ENCODE measurements around the gene KCNJ10. TPM values are rescaled to one million over a fixed set of nuclear protein-coding genes. Genes with fewer than 3 reads are reported as not detected.

KCNJ10 gene
- total RNA-seq, 1 experiment from 2014 or later = 0.12 TPM

- DNase-seq (ENCODE audit: low read depth) = peak; percentile 15
Observed at GRCh38 chr1:159991513-159991912, 78.4 kb downstream of the KCNJ10 start.

GRCh38 chr1:159990005-159990404 lies 80.0 kb downstream of the KCNJ10 start:
- DNase-seq (ENCODE audit: low read depth) = no peak

DNA sequence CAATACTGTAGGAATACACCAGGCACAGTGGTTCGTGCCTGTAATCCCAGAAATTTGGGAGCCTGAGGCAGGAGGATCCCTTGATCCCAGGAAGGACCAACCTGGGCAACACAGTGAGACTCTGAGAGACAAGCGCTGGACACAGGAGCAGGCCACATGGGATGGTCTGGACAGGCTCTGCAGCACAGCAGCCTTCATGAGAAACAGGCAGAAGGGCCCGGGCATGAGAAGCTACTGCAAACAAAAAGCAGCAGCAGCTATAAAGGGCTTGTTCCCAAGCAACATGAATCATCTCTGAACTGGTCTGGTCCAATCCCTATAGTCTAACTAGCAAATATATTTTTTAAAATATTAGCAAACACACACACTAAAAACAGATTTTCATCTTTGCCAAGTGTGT lies 80.4 kb downstream of the KCNJ10 start:
- no peak for DNase-seq (ENCODE audit: low read depth)

- no peak for DNase-seq (ENCODE audit: low read depth)
Observed at GRCh38 chr1:159988006-159988405, 82.0 kb downstream of the KCNJ10 start.

DNA sequence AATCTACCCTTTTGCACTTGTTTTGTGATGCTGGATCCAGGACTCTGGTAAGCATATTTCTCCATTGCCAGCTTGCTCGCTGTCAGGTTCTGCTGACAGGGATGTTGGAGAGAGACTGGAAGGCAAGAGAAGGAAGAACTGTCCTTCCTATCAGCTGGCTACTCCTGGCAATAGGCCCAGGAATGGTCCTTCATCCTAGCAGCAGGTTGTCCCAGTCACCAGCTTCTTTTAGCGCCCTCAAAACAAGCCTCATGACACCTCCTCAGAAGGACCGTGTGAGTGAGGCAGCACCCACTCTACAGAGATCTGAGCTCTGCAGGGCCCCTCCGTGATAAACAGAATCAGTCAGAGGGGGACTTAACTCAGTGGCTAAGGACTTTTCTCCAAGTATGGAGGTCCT lies 82.8 kb downstream of the KCNJ10 start:
- no peak for DNase-seq (ENCODE audit: low read depth)

- no peak for DNase-seq (ENCODE audit: low read depth)
Observed at GRCh38 chr1:159986531-159986930, 83.4 kb downstream of the KCNJ10 start.

DNA sequence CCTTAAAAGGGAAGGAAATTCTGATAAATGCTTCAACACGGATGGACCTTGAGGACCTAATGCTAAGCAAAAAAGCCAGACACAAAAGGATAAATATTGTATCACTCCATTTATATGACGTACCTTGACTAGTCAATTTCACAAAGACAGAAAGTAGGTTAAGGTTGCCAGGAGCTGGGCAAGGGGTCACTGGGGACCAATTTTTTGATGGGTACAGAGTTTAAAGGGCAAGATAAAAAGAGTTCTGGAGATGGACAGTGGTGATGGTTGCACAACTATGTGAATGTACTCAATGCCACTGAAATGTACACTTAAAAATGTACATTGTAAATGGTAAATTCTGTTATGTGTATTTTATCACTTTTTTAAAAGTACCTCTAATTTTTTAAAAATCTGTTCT lies 83.9 kb downstream of the KCNJ10 start:
- DNase-seq (ENCODE audit: low read depth) = no peak

- DNase-seq (ENCODE audit: low read depth) = no peak
Observed at GRCh38 chr1:159985473-159985872, 84.5 kb downstream of the KCNJ10 start.

GRCh38 chr1:159983681-159984080 lies 86.3 kb downstream of the KCNJ10 start:
- no peak for DNase-seq (ENCODE audit: low read depth)

DNA sequence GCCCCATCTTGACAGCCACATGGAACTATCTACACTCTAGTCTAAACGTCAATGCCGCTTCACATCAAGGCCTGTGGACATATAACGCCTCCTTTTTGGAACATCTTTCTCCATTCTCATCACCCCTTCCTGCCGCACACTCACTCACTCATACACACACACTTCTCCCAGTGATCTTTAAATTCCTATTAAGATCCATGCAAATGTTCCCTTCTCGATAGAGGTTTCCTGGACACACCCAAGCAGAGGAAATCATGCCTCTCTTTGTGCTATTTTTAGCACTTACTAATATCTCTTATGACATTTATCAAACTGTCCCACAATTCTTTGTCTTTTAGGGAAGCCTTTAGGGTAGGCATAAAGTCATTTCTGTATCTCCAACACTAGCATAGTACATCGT lies 87.7 kb downstream of the KCNJ10 start:
- no peak for DNase-seq (ENCODE audit: low read depth)

GRCh38 chr1:159981351-159982055 lies 88.5 kb downstream of the KCNJ10 start:
- DNase-seq (ENCODE audit: low read depth) = no peak

- no peak for DNase-seq (ENCODE audit: low read depth)
Observed at GRCh38 chr1:159980786-159981185, 89.2 kb downstream of the KCNJ10 start.

DNA sequence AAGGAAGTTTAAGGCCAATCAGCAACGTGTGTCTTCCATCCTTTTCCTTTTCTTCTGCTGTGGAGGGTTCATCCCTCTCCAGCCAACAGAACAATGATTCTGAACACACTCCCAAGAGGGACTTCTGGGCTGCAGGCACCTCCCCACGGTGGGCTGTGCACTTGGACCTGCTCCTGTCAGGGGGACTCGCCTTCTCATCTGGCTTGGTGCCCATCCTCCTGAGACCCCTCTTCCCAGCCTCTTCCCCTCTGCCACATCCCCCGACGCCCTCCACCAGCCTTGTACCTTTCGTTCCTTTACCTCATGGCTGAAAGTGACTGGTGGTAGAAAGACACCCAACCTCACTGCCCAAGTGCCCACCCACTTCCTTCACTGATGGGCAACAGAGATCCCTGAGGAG lies 89.9 kb downstream of the KCNJ10 start:
- no peak for DNase-seq (ENCODE audit: low read depth)

GRCh38 chr1:159979257-159979656 lies 90.7 kb downstream of the KCNJ10 start:
- DNase-seq (ENCODE audit: low read depth) = no peak

DNA sequence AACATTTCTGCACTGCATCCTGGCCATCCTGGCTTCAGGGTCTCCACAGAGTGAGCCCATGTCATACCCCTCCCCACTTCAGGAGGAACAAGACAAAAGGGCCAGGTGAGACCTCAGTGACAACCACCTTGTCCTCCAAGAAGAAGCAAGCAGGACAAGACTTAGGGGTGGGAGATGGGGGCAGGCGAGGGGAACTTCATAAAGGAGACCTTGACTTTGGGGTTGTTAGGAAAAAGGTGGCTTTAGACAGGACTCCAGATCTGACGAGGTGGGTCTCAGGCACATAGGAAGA lies 91.9 kb downstream of the KCNJ10 start:
- no peak for DNase-seq (ENCODE audit: low read depth)

DNA sequence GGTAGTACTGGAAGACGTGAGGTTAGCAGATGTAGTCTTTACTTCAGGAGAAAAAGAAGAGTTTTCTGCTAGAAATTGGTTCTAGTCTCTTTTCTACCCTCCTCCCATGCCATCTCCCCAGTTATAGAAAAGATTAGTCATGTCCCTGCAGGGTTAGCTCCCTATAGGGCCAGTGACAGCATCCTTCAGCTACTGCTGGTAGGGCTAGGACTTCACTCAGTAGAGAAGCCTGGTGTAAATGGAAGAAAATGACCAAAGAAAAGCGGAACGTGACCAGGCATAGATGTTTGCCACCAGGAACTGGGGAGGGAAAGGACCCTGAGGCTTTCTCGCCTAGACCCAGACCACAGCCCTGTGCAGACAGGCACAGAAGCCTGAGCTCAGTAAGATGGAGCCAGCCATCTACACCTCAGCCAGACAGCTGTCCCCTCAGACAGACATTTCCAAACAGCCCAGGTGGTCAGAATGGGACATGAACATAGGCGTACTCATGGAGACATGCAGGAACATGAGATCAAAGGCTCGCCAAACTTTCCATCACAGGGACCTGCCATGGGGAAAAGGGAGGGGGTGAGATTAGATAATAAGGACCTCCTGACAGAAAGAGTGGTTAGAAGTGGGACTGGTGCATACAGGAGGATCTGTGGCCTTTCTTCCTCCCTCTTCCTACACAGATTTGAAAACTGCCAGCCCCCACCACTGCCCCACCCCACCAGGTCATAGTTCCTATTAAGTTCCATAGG lies 92.4 kb downstream of the KCNJ10 start:
- no peak for DNase-seq (ENCODE audit: low read depth)

DNA sequence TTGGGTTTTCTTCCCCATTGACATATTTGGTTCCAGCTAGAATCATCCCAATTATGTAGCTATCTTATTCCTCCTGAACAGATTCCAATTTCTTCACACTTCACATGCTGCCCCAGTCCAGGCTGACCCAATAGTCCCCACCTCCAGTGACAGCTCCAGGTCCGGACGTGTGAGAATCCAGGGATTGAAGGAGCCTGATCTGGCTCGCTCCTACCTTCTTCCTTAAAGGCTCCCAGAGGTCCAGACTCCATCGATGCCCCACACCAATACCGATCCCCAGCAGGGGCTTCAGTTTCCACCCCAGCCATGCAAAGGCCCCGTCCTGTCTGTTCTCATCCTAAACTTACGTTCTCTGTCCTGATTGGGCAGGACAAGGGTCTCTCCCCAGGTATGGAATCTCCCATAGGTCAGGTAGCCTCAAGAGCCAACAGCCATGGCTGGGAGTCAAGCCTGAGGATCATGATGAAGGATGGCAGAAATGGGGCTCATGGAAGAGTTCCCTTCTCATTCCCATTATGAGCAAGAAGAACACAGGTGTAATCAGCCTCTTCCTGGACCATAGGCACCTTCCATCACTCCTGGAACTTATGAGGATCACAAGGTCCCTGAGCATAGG lies 95.5 kb downstream of the KCNJ10 start:
- DNase-seq (ENCODE audit: low read depth) = no peak

GRCh38 chr1:159973350-159973940 lies 96.5 kb downstream of the KCNJ10 start:
- no peak for DNase-seq (ENCODE audit: low read depth)

DNA sequence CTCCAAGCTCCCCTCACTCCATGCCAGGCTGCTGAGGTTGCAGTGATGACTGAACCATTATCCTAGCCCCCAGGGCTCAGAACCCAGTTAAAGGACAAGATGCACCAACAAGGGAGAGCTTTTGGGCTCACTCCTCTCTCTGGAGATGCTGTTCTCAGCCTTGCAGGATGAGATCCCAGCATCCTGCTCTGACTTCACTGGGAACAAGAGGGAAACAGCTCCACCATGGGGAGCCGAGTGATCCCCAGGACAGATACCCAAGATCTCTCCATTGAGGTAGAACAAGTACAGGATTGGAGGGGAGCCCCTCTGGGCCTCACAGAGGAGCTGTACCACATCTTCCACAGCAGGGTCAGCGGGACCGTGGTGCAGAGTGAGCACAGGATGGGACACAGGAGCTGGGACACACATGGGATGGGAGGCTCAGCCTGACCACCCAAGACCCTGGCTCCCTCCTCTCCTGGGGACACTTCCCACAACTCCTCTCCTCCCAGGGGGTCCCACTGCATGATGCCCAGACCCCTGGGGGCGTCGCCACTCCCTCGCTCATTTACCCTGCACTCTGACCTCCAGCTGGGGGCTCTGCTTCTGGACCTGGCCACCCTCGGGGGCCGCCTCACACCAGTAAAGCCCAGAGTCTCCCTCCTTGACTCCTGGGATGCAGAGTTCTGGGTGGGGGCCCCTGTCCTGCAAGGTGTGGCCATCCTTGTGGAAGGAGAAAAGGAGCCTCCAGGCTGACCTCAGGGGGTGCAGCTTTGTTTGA lies 97.3 kb downstream of the KCNJ10 start:
- DNase-seq (ENCODE audit: low read depth) = no peak

DNA sequence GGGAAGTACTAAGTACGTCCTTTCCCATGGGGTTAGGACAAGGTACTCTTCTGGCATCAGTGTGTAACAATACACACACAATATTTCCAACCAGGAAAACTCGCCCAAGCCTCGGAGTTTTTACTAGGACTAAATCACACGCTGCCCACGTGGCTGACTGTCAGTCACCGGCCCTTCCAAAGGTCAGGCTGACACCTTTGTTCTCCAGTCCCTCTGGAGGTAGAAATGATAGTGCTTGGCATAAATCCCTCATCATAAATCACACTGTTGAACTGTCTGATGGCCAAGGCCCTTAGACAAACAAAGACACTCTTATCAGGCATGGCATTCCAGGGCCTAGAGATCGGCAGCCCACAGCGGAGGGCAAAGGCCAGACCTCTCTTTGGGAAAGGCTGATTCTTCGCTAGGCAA lies 99.0 kb downstream of the KCNJ10 start:
- DNase-seq (ENCODE audit: low read depth) = no peak

- DNase-seq (ENCODE audit: low read depth) = no peak
Observed at GRCh38 chr1:159968901-159969300, 101.1 kb downstream of the KCNJ10 start.

- DNase-seq (ENCODE audit: low read depth) = no peak
Observed at GRCh38 chr1:159965263-159965662, 104.7 kb downstream of the KCNJ10 start.

Measured in RPMI7951 (cell line).